ENCODE results near the gene MACROH2A1. TPM values are rescaled to one million over a fixed set of nuclear protein-coding genes. Genes with fewer than 3 reads are reported as not detected.

MACROH2A1 gene
- total RNA-seq, 1 donor from 2014 or later = 215 TPM

GRCh38 chr5:135306557-135306956 lies 92.5 kb downstream of the MACROH2A1 start:
- Mint-ChIP-seq H3K27ac (ENCODE audit: unreplicated experiment) (no peak overlapping the region), H3K4me3 (ENCODE audit: unreplicated experiment) (no peak overlapping the region), H3K4me1 (ENCODE audit: low read depth, unreplicated experiment) (peaks cover 3% of the 10 kb centered on the region), H3K9me3 (ENCODE audit: unreplicated experiment) (no peaks in the 10 kb centered on the region), H3K27me3 (ENCODE audit: unreplicated experiment) (peaks cover 3% of the 10 kb centered on the region), H3K36me3 (ENCODE audit: unreplicated experiment) (no peaks in the 10 kb centered on the region)
- TF ChIP-seq CTCF (IDR thresholded peaks at IDR 0.05; ENCODE audit: partially characterized antibody, unreplicated experiment) = no peak
- no peak for DNase-seq

GRCh38 chr5:135304352-135305221 lies 94.4 kb downstream of the MACROH2A1 start:
- H3K9me3 Mint-ChIP-seq (ENCODE audit: unreplicated experiment) = no peaks in the 10 kb centered on the region
- no peaks in the 10 kb centered on the region for H3K36me3 Mint-ChIP-seq (ENCODE audit: unreplicated experiment)
- TF ChIP-seq CTCF (IDR thresholded peaks at IDR 0.05; ENCODE audit: partially characterized antibody, unreplicated experiment) = no peak
- DNase-seq = no peak
- no peak overlapping the region for H3K27ac Mint-ChIP-seq (ENCODE audit: unreplicated experiment)
- H3K27me3 Mint-ChIP-seq (ENCODE audit: unreplicated experiment) = peaks cover 3% of the 10 kb centered on the region
- H3K4me1 Mint-ChIP-seq (ENCODE audit: low read depth, unreplicated experiment) = peaks cover 3% of the 10 kb centered on the region
- H3K4me3 Mint-ChIP-seq (ENCODE audit: unreplicated experiment) = no peak overlapping the region

GRCh38 chr5:135303582-135304173 lies 95.4 kb downstream of the MACROH2A1 start:
- no peak for DNase-seq
- H3K4me3 Mint-ChIP-seq (ENCODE audit: unreplicated experiment) = no peak overlapping the region
- no peaks in the 10 kb centered on the region for H3K36me3 Mint-ChIP-seq (ENCODE audit: unreplicated experiment)
- H3K4me1 Mint-ChIP-seq (ENCODE audit: low read depth, unreplicated experiment) = peaks cover 3% of the 10 kb centered on the region
- no peaks in the 10 kb centered on the region for H3K9me3 Mint-ChIP-seq (ENCODE audit: unreplicated experiment)
- no peak for TF ChIP-seq CTCF (IDR thresholded peaks at IDR 0.05; ENCODE audit: partially characterized antibody, unreplicated experiment)
- no peak overlapping the region for H3K27ac Mint-ChIP-seq (ENCODE audit: unreplicated experiment)
- peaks cover 3% of the 10 kb centered on the region for H3K27me3 Mint-ChIP-seq (ENCODE audit: unreplicated experiment)

- H3K27me3 Mint-ChIP-seq (ENCODE audit: unreplicated experiment) = no peaks in the 10 kb centered on the region
- no peak for TF ChIP-seq CTCF (IDR thresholded peaks at IDR 0.05; ENCODE audit: partially characterized antibody, unreplicated experiment)
- H3K4me3 Mint-ChIP-seq (ENCODE audit: unreplicated experiment) = no peak overlapping the region
- H3K9me3 Mint-ChIP-seq (ENCODE audit: unreplicated experiment) = no peaks in the 10 kb centered on the region
- no peak for DNase-seq
- no peaks in the 10 kb centered on the region for H3K4me1 Mint-ChIP-seq (ENCODE audit: low read depth, unreplicated experiment)
- no peaks in the 10 kb centered on the region for H3K36me3 Mint-ChIP-seq (ENCODE audit: unreplicated experiment)
- no peak overlapping the region for H3K27ac Mint-ChIP-seq (ENCODE audit: unreplicated experiment)
Observed at GRCh38 chr5:135296900-135297816, 101.9 kb downstream of the MACROH2A1 start.

Measured in glutamatergic neuron (in vitro differentiated cells).